Stimulated activated CD4-positive, alpha-beta T cell treated with anti-CD3 and anti-CD28 coated beads, TNF-alpha, amount 100 ng/mL, for 24 hours (primary cell): ENCODE measurements around the gene GRID1.
"Not testable (repeated sequence)": the region's sequence is repeated elsewhere in the genome, so short reads cannot be mapped to it uniquely, and the experiment has no call there.

Source experiments
- DNase-seq, 3 experiments: peaks; one replicate each; pipeline ENCODE4 v3.0.0-alpha.2; 2020; ENCODE audit warnings: low read depth in 3 of 3

GRID1 gene

GRCh38 chr10:86038371-86038770 is 328.2 kb downstream of the GRID1 start:
- no peak for DNase-seq

DNA sequence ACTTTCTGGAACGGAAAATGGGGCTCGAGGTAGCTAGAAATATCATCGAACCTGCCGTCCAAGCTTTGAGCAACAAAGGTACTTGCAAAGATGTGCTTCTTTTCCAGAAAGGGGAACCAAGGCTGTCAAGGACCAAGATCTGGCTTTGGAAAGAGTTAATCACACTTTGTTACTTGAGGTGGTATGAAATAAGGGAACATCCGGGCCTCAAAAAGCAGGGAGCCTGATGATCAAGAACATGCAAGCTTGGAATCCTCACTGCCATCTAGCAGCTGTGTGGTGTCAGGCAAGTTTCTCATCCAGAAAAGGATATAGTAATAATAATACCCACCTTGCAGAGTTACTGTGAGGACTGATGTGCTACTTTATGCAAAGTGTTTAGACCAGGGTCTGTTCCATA is 329.5 kb downstream of the GRID1 start:
- DNase-seq = no peak

GRCh38 chr10:86036544-86036831 is 330.1 kb downstream of the GRID1 start:
- DNase-seq = no peak

DNA sequence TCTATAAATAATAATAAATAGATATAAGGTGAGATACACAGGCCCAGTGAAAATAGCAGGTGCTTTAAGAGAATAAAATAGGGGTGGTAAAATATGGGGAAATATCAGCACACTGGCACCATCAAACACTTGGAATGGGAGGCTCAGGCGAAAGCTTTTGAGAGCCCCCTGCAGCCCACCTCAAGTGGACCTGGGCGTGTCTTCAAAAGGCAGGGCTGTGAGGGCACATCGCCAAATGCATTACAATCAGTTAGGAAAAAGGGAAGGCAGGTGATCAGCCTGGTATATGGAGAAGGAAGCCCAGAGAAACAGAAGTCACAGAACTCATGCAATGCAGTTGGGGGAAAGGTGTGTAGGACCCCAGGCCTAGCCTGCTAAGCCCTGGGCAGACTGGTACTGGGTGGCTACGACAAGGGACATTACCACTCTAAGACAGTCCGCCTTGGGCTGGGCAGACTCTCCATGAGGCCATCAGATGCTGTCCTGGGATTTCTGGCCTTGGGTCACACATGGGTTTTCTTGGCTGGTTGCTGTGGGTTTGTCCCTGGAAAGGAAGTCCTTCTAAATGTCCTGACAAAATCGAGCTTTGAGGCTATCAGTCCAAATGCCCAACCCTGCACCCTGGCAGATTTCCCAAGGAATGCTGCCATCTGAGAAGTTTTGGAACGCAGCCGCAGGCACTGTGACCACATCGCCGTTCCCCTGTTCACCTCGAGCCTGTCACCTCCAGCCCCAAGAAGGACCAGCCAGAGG is 330.6 kb downstream of the GRID1 start:
- no peak for DNase-seq

DNA sequence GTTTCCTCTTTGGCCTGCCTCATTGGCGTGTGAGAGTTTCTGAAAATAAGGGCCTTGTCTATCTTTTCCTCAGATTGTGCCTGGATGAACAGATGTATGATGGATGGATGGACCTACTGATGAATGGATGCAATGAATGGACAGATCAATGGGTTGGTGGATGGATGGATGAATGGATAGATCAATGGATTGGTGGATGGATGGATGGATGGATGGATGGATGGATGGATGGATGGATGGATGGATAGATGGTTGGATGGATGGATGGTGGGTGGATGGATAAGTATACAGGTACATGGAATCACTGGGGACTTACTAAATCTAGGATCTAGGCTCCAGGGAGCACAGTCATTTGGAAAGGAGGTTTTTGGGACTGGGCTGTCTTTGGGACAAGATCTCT is 331.9 kb downstream of the GRID1 start:
- no peak for DNase-seq

DNA sequence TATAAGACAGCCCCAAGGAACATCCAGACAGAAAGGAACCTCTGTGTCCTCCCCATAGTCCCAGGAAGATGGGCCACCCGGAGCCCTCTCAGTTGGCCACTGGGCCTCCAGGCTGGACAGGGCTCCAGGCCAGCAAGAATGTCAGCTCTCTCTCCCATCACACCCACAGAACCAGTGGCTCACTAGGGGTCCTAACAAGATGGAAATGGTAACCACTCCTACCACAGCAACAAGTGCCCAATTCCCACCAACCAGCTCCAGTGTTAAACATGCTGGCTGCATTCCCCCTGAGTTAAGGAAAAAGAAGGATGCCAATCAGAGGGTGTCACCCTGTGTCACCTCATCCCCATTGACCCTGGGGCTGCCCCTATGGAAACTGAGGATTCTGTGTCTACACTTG is 333.0 kb downstream of the GRID1 start:
- no peak for DNase-seq

GRCh38 chr10:86032087-86032486 is 334.5 kb downstream of the GRID1 start:
- not testable (repeated sequence) for DNase-seq

- DNase-seq = no peak
Measured at GRCh38 chr10:86030312-86030711, 336.3 kb downstream of the GRID1 start.

GRCh38 chr10:86027346-86027745 is 339.2 kb downstream of the GRID1 start:
- no peak for DNase-seq

GRCh38 chr10:86025509-86025908 is 341.1 kb downstream of the GRID1 start:
- DNase-seq = no peak

GRCh38 chr10:86024281-86025041 is 342.1 kb downstream of the GRID1 start:
- no peak for DNase-seq

GRCh38 chr10:86023931-86024280 is 342.7 kb downstream of the GRID1 start:
- DNase-seq = no peak

- no peak for DNase-seq
Measured at GRCh38 chr10:86023336-86023735, 343.3 kb downstream of the GRID1 start.

DNA sequence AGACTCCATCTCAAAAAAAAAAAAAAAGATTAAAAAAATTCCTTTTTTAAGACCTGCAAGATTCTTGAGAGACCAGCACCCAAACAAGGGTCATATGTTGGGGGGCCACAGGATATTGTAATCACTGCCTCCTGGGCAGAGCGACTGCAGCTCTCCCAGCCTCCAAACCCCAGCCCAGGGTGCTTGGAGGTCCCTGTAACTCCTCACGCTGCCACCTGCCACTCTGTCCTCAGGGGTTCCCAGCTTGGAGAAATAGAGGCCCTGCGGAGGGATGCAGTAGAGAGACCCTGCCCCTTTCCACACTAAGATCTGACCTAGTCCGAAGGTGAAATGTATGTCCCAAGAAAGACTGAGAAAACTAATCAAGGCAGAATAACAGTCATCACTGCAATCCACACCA is 343.7 kb downstream of the GRID1 start:
- DNase-seq = no peak

DNA sequence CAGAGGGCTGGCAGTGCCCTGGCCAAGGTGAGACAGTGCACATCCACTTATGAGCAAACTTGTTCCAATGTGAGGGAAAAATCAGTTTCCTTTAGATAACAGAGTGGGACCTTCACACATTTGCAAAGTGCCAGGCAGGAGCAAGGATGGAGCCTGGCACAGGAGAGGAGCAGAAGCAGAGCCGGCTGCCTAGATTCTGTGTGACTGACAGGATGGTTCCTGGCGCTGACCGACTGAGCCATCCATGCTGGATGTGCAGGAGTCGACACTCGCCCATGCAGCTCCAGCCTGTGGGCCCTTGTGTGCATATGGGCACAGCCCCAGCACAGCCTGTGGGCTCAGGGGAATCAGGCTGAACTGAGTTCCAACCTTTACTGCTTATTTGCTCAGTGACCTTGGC is 346.5 kb downstream of the GRID1 start:
- no peak for DNase-seq

GRCh38 chr10:86019141-86019540 is 347.5 kb downstream of the GRID1 start:
- DNase-seq = no peak

GRCh38 chr10:86018735-86019058 is 347.9 kb downstream of the GRID1 start:
- no peak for DNase-seq

DNA sequence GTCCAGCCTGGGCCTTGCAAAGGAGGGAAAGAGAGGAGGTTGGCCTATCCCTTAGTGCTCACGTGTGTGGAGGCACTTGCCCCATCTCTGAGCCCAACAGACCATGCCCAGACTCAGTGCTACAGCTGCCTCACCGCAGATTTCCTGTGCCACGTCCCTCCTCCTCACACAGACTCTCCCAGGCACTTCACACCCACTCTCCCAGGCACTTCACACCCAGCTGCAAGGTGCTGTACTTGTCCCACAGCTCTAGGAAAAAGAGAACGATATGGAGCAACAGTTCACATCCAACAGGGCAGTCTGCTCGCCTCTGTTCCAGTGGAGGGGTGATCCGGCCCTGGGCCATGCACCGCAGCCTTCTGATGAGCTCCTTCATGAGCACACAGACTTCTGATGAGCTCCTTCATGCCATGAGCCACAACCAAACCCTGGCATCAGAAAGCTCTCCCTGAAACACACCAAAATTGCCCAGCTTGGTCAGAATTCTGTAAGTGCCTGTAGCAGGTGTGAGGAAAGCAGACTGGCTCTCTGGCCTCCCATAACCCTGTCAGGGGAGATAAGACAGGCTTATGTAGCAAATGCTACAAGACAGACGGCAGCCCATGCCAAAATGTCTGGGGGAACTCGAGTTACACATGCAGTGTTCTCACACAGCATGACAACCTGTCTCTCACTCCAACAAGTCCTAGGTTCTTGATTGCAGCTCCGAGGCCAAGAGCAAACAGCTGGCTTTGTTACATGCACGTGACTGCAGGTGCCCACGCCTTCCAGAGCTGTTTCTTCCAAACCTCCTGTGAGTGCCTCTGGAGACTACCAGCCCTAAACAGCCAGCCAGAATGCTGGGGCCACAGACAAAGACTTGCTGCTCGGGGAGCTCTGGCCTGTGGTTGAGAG is 348.5 kb downstream of the GRID1 start:
- DNase-seq = no peak

GRCh38 chr10:86013568-86013967 is 353.0 kb downstream of the GRID1 start:
- DNase-seq = no peak

- no peak for DNase-seq
Measured at GRCh38 chr10:86007171-86007570, 359.4 kb downstream of the GRID1 start.

DNA sequence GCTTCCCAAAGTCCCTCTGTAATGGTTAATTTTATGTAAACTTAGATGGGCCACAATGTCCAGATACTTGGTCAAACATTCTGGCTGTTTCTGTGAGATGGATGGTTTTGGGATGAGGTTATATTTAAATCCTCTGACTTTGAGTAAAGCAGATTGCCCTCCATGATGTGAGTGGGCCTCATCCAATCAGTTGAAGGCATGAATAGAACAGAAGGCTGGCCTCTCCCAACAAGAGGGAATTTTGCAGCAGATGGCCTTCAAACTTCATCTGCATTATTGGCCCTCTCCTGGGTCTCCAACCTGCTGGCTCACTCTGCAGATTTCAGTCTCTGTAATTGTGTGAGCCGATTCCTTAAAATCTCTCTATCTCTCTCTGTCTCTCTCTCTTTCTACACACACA is 362.3 kb downstream of the GRID1 start:
- no peak for DNase-seq

GRCh38 chr10:86003201-86003621 is 363.4 kb downstream of the GRID1 start:
- no peak for DNase-seq

- no peak for DNase-seq
Measured at GRCh38 chr10:86001521-86001920, 365.1 kb downstream of the GRID1 start.
